HEK293 (cell line): Measurements from ENCODE around the gene TUBB4A.

ENCODE experiments used
- CTCF ChIA-PET: fragments of 350-600 bp; formaldehyde crosslinking; extraction: SDS; loops from one replicate; lab custom pipeline; 2021; ENCODE audit warnings: antibody characterized with exemption; lab: Yijun Ruan, JAX
- POLR2A ChIA-PET: fragments of 300-600 bp; formaldehyde crosslinking; extraction: SDS; loops from one replicate; lab custom pipeline; 2020; ENCODE audit warnings: antibody characterized with exemption, inconsistent platforms; lab: Yijun Ruan, JAX
- H3K27ac ChIP-seq: fragments of 200-500 bp; sonication (Bioruptor generic); 2 replicates; pipeline ENCODE4 v1.5.1; 2014; ENCODE audit warnings: low read depth, low read length, control low read depth, inconsistent platforms; ENCODE audit errors: extremely low read depth
- H3K36me3 ChIP-seq, 2 experiments: fragments of 200-500 bp in 1 of 2; sonication (Bioruptor generic) in 1 of 2; 1 replicate in 1 of 2; 2 replicates in 1 of 2; pipeline ENCODE4 v1.5.1; 2014 to 2017; ENCODE audit warnings: inconsistent platforms in 2 of 2, low read length in 2 of 2; ENCODE audit not compliant: control insufficient read depth in 2 of 2, insufficient read depth in 1 of 2
- H3K4me1 ChIP-seq: fragments of 200-500 bp; sonication (Bioruptor generic); 2 replicates; pipeline ENCODE4 v1.5.1; 2014; ENCODE audit warnings: mild to moderate bottlenecking, low read length, inconsistent platforms; ENCODE audit not compliant: control insufficient read depth, insufficient read depth
- H3K4me3 ChIP-seq: 2 replicates; pipeline ENCODE4 v1.5.1; 2011; ENCODE audit warnings: low read depth, mild to moderate bottlenecking, control low read depth, low read length, moderate library complexity
- H3K9me3 ChIP-seq: fragments of 200-500 bp; sonication (Bioruptor generic); 2 replicates; pipeline ENCODE4 v1.5.1; 2014; ENCODE audit warnings: low read depth, low read length, inconsistent platforms; ENCODE audit not compliant: control insufficient read depth, insufficient read depth
- HOXC10 ChIP-seq: sonication (generic); formaldehyde crosslinking; IDR thresholded peaks from 2 replicates; pipeline ENCODE4 v1.8.1; 2023; ENCODE audit warnings: mild to moderate bottlenecking, missing genetic modification reagents
- KLF9 ChIP-seq: fragments of 450-650 bp; formaldehyde crosslinking; IDR thresholded peaks from 2 replicates; pipeline ENCODE4 v1.5.1; 2016; ENCODE audit warnings: missing biosample characterization, missing genetic modification characterization, low read depth
- MYNN ChIP-seq: fragments of 450-650 bp; formaldehyde crosslinking; IDR thresholded peaks from 2 replicates; pipeline ENCODE4 v1.5.1; 2016; ENCODE audit warnings: missing biosample characterization, missing genetic modification characterization, borderline replicate concordance
- MZF1 ChIP-seq: fragments of 450-650 bp; formaldehyde crosslinking; IDR thresholded peaks from 2 replicates; pipeline ENCODE4 v1.5.1; 2017; ENCODE audit warnings: missing biosample characterization, missing genetic modification characterization, borderline replicate concordance
- REST ChIP-seq: fragments of 450-650 bp; formaldehyde crosslinking; IDR thresholded peaks from 2 replicates; pipeline ENCODE4 v1.5.1; 2016; ENCODE audit warnings: missing biosample characterization, missing genetic modification characterization
- SP2 ChIP-seq: fragments of 450-650 bp; formaldehyde crosslinking; IDR thresholded peaks from 2 replicates; pipeline ENCODE4 v1.5.1; 2016; ENCODE audit warnings: missing biosample characterization, missing genetic modification characterization
- SP7 ChIP-seq: fragments of 450-650 bp; formaldehyde crosslinking; IDR thresholded peaks from 2 replicates; pipeline ENCODE4 v1.5.1; 2016; ENCODE audit warnings: missing biosample characterization, missing genetic modification characterization
- ZBTB8A ChIP-seq: fragments of 450-650 bp; formaldehyde crosslinking; IDR thresholded peaks from 2 replicates; pipeline ENCODE4 v1.5.1; 2016; ENCODE audit warnings: missing biosample characterization, missing genetic modification characterization
- ZFP69B ChIP-seq: fragments of 450-650 bp; formaldehyde crosslinking; IDR thresholded peaks from 2 replicates; pipeline ENCODE4 v1.5.1; 2016; ENCODE audit warnings: missing biosample characterization, missing genetic modification characterization
- ZNF214 ChIP-seq: fragments of 450-650 bp; formaldehyde crosslinking; IDR thresholded peaks from 2 replicates; pipeline ENCODE4 v1.5.1; 2017; ENCODE audit warnings: missing biosample characterization, mild to moderate bottlenecking, missing genetic modification characterization, borderline replicate concordance
- ZNF274 ChIP-seq, 2 experiments: fragments of 200-500 bp in 1 of 2; fragments of 450-650 bp in 1 of 2; sonication (Bioruptor generic) in 1 of 2; formaldehyde crosslinking in 1 of 2; IDR thresholded peaks; 2 replicates each; pipeline versions ENCODE4 v1.5.1 to v1.6.1; 2014 to 2016; ENCODE audit warnings: borderline replicate concordance in 1 of 2, inconsistent platforms in 1 of 2, low read length in 1 of 2, missing biosample characterization in 1 of 2, missing genetic modification characterization in 1 of 2
- ZNF324 ChIP-seq: fragments of 450-650 bp; formaldehyde crosslinking; IDR thresholded peaks from 2 replicates; pipeline ENCODE4 v1.5.1; 2016; ENCODE audit warnings: missing biosample characterization, missing genetic modification characterization
- ZNF37A ChIP-seq: fragments of 450-650 bp; IDR thresholded peaks from 2 replicates; pipeline ENCODE4 v1.5.1; 2018; ENCODE audit warnings: missing biosample characterization, missing genetic modification characterization
- ZNF626 ChIP-seq: fragments of 450-650 bp; sonication (Bioruptor Pico); formaldehyde crosslinking; IDR thresholded peaks from 2 replicates; pipeline ENCODE4 v1.5.1; 2018; ENCODE audit warnings: missing biosample characterization, missing genetic modification characterization, inconsistent platforms
- ZNF677 ChIP-seq: fragments of 450-650 bp; IDR thresholded peaks from 2 replicates; pipeline ENCODE4 v1.5.0; 2018; ENCODE audit warnings: missing biosample characterization, mild to moderate bottlenecking, missing genetic modification characterization, moderate library complexity
- ZNF707 ChIP-seq: fragments of 450-650 bp; formaldehyde crosslinking; IDR thresholded peaks from 2 replicates; pipeline ENCODE4 v1.5.1; 2016; ENCODE audit warnings: missing biosample characterization, missing genetic modification characterization
- ZNF785 ChIP-seq: fragments of 450-650 bp; formaldehyde crosslinking; IDR thresholded peaks from 2 replicates; pipeline ENCODE4 v1.5.1; 2016; ENCODE audit warnings: missing biosample characterization, missing genetic modification characterization
- ZNF837 ChIP-seq: fragments of 450-650 bp; formaldehyde crosslinking; IDR thresholded peaks from 2 replicates; pipeline ENCODE4 v1.5.1; 2016; ENCODE audit warnings: missing biosample characterization, missing genetic modification characterization
- TF ChIP-seq, protein P1 (sequence below): fragments of 450-650 bp; formaldehyde crosslinking; IDR thresholded peaks from 2 replicates; pipeline ENCODE4 v1.5.1; 2016; ENCODE audit warnings: missing biosample characterization, missing genetic modification characterization
- TF ChIP-seq, protein P2 (sequence below): fragments of 450-650 bp; formaldehyde crosslinking; IDR thresholded peaks from 2 replicates; pipeline ENCODE4 v1.5.1; 2017; ENCODE audit warnings: missing biosample characterization, missing genetic modification characterization
- TF ChIP-seq, protein P3 (sequence below): fragments of 450-650 bp; formaldehyde crosslinking; IDR thresholded peaks from 2 replicates; pipeline ENCODE4 v1.5.1; 2016; ENCODE audit warnings: missing biosample characterization, missing genetic modification characterization

Gene TUBB4A

GRCh38 chr19:6528544-6529121 is 26.5 kb upstream of the TUBB4A start (continued):
- TF ChIP-seq REST (tag by site-specific recombination) (no peak), ZNF274 (IDR thresholded peaks at IDR 0.05; ENCODE audit: low read length) (no peak), ZNF274 (tag by site-specific recombination; IDR thresholded peaks at IDR 0.05; ENCODE audit: borderline replicate concordance) (no peak), ZNF626 (tag by site-specific recombination) (no peak), ZNF214 (tag by site-specific recombination) (no peak), HOXC10 (CRISPR knock-in tag) (no peak), ZNF785 (tag by site-specific recombination) (no peak), ZNF707 (tag by site-specific recombination) (no peak), SP7 (tag by site-specific recombination) (no peak), ZNF677 (tag by site-specific recombination) (no peak), KLF9 (tag by site-specific recombination) (0 out of 2 replicates have a peak, but pooled peaks have one; percentile 19)
- TF ChIP-seq, protein P1, sequence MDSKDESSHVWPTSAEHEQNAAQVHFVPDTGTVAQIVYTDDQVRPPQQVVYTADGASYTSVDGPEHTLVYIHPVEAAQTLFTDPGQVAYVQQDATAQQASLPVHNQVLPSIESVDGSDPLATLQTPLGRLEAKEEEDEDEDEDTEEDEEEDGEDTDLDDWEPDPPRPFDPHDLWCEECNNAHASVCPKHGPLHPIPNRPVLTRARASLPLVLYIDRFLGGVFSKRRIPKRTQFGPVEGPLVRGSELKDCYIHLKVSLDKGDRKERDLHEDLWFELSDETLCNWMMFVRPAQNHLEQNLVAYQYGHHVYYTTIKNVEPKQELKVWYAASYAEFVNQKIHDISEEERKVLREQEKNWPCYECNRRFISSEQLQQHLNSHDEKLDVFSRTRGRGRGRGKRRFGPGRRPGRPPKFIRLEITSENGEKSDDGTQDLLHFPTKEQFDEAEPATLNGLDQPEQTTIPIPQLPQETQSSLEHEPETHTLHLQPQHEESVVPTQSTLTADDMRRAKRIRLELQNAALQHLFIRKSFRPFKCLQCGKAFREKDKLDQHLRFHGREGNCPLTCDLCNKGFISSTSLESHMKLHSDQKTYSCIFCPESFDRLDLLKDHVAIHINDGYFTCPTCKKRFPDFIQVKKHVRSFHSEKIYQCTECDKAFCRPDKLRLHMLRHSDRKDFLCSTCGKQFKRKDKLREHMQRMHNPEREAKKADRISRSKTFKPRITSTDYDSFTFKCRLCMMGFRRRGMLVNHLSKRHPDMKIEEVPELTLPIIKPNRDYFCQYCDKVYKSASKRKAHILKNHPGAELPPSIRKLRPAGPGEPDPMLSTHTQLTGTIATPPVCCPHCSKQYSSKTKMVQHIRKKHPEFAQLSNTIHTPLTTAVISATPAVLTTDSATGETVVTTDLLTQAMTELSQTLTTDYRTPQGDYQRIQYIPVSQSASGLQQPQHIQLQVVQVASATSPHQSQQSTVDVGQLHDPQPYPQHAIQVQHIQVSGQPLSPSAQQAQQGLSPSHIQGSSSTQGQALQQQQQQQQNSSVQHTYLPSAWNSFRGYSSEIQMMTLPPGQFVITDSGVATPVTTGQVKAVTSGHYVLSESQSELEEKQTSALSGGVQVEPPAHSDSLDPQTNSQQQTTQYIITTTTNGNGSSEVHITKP (tag by site-specific recombination) = no peak
- TF ChIP-seq, protein P2, sequence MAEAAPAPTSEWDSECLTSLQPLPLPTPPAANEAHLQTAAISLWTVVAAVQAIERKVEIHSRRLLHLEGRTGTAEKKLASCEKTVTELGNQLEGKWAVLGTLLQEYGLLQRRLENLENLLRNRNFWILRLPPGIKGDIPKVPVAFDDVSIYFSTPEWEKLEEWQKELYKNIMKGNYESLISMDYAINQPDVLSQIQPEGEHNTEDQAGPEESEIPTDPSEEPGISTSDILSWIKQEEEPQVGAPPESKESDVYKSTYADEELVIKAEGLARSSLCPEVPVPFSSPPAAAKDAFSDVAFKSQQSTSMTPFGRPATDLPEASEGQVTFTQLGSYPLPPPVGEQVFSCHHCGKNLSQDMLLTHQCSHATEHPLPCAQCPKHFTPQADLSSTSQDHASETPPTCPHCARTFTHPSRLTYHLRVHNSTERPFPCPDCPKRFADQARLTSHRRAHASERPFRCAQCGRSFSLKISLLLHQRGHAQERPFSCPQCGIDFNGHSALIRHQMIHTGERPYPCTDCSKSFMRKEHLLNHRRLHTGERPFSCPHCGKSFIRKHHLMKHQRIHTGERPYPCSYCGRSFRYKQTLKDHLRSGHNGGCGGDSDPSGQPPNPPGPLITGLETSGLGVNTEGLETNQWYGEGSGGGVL = no peak
- TF ChIP-seq, protein P3, sequence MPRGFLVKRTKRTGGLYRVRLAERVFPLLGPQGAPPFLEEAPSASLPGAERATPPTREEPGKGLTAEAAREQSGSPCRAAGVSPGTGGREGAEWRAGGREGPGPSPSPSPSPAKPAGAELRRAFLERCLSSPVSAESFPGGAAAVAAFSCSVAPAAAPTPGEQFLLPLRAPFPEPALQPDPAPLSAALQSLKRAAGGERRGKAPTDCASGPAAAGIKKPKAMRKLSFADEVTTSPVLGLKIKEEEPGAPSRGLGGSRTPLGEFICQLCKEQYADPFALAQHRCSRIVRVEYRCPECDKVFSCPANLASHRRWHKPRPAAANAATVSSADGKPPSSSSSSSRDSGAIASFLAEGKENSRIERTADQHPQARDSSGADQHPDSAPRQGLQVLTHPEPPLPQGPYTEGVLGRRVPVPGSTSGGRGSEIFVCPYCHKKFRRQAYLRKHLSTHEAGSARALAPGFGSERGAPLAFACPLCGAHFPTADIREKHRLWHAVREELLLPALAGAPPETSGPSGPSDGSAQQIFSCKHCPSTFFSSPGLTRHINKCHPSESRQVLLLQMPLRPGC = no peak
- TF ChIP-seq, all 188 proteins: peak for 11

DNA sequence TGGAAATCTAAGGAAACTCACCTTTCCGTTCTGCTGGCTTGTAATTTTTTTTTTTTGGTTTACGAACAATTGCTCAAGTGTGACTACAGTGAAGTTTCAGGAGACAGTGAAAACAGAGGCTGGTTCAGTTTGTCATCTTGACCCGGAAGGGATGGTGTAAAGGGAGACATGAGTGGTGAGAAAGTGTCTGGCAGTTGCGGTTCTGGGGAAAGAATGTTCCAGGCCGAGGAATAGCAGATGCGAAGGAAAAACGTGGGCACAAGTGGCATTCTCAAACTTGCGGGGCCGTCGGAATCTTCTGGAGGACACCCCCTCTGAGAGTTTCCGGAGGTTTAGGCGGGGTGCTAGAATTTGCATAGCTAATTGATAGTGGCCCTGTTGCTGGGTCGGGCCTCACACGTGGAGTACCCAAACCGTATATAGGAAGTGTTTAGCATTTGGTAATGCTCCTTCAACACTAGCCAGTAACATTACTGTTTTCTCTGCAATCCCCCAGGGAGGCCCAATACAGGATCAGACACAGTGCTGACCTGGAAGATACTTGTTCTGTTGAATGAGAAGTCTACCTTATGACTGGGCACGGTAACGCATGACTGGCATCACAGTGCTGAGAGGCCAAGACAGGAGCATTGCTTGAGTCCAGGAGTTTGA is 25.9 kb upstream of the TUBB4A start:
- ChIA-PET POLR2A (interaction anchor here (0.6 kb wide), 2 partner anchors 12 to 50 kb away, joined by 3 to 6 read pairs; no protein-coding TSS in a partner anchor), CTCF (interaction anchor here (0.6 kb wide), 1 partner anchor 321 kb away, joined by 3 read pairs; no protein-coding TSS in a partner anchor)
- no peaks in the 10 kb centered on the region for H3K36me3 ChIP-seq
- H3K4me3 ChIP-seq = no peak overlapping the region
- H3K27ac ChIP-seq = no peak overlapping the region
- no peaks in the 10 kb centered on the region for H3K9me3 ChIP-seq
- no peaks in the 10 kb centered on the region; the same call in 1 of the 2 replicates for H3K4me1 ChIP-seq
- TF ChIP-seq SP2 (no peak), REST (tag by site-specific recombination) (no peak), MYNN (no peak), MZF1 (tag by site-specific recombination) (no peak), ZFP69B (no peak), ZBTB8A (tag by site-specific recombination) (no peak), ZNF837 (tag by site-specific recombination) (no peak), ZNF37A (tag by site-specific recombination) (no peak), ZNF324 (tag by site-specific recombination) (no peak)
